Activated naive CD4-positive, alpha-beta T cell treated with anti-CD3 and anti-CD28 coated beads, Interleukin-2, amount 10 ng/mL, durations not matched to agents 7 days and 5 days (primary cell): ENCODE results near the gene METRNL.
"Not testable (repeated sequence)": the region's sequence is repeated elsewhere in the genome, so short reads cannot be mapped to it uniquely, and the experiment has no call there.

Experiments used
- CTCF ChIA-PET: fragments of 350-600 bp; sonication (Branson Sonifier 250); formaldehyde crosslinking; loops from one replicate; lab custom pipeline; 2021; ENCODE audit warnings: antibody characterized with exemption; lab: Charles Lee
- DNase-seq: peaks from one replicate; pipeline ENCODE4 v3.0.0-alpha.2; 2020
- H3K27ac Mint-ChIP-seq: one replicate; pipeline ENCODE4 v1.8.0; 2021; ENCODE audit warnings: mild to moderate bottlenecking, moderate library complexity, mixed read lengths
- H3K27me3 Mint-ChIP-seq: one replicate; pipeline ENCODE4 v1.8.0; 2021; ENCODE audit warnings: mild to moderate bottlenecking, mixed read lengths
- H3K36me3 Mint-ChIP-seq: one replicate; pipeline ENCODE4 v1.8.0; 2021; ENCODE audit warnings: mixed read lengths
- H3K4me1 Mint-ChIP-seq: one replicate; pipeline ENCODE4 v1.8.0; 2021; ENCODE audit warnings: mixed read lengths
- H3K4me3 Mint-ChIP-seq: one replicate; pipeline ENCODE4 v1.8.0; 2021; ENCODE audit warnings: mild to moderate bottlenecking, moderate library complexity, mixed read lengths
- H3K9me3 Mint-ChIP-seq: one replicate; pipeline ENCODE4 v1.8.0; 2021; ENCODE audit warnings: mixed read lengths

METRNL gene

GRCh38 chr17:83079352-83079747, at the start of gene METRNL:
TSS of gene METRNL (plus strand) at chr17:83079609. CDS start at chr17:83079816, 207 bp downstream.
- peak; percentile 75 for DNase-seq
- H3K36me3 Mint-ChIP-seq, result no peaks in the 10 kb centered on the region
- H3K27me3 Mint-ChIP-seq, result peaks cover 68% of the 10 kb centered on the region
- no peaks in the 10 kb centered on the region for H3K9me3 Mint-ChIP-seq
- no peak within 1 kb of the TSS for H3K27ac Mint-ChIP-seq
- peaks cover 17% of the 10 kb centered on the region for H3K4me1 Mint-ChIP-seq
- CTCF ChIA-PET, result no interaction called here
- peak within 1 kb of the TSS; percentile 59 for H3K4me3 Mint-ChIP-seq

GRCh38 chr17:83030432-83030831, 49.0 kb upstream of the METRNL start:
- DNase-seq, result no peak

GRCh38 chr17:83031321-83031945, 48.0 kb upstream of the METRNL start:
- Mint-ChIP-seq H3K27me3 (no peaks in the 10 kb centered on the region), H3K9me3 (no peaks in the 10 kb centered on the region), H3K36me3 (peaks cover 16% of the 10 kb centered on the region), H3K4me3 (no peak overlapping the region), H3K4me1 (peaks cover 5% of the 10 kb centered on the region), H3K27ac (no peak overlapping the region)
- CTCF ChIA-PET, result no interaction called here
- no peak for DNase-seq

More at GRCh38 chr17:83030432-83030831, 49.0 kb upstream of the METRNL start:
- Mint-ChIP-seq H3K4me3 (no peak overlapping the region), H3K9me3 (no peaks in the 10 kb centered on the region), H3K36me3 (peaks cover 10% of the 10 kb centered on the region), H3K27me3 (peaks cover 7% of the 10 kb centered on the region), H3K27ac (no peak overlapping the region), H3K4me1 (peaks cover 15% of the 10 kb centered on the region)
- CTCF ChIA-PET, result no interaction called here

- H3K27me3 Mint-ChIP-seq, H3K4me1 Mint-ChIP-seq, H3K4me3 Mint-ChIP-seq, CTCF ChIA-PET, H3K9me3 Mint-ChIP-seq, DNase-seq, H3K27ac Mint-ChIP-seq: not testable (repeated sequence)
- peaks cover 17% of the 10 kb centered on the region for H3K36me3 Mint-ChIP-seq
These were observed 47.4 kb upstream of the METRNL start for GRCh38 chr17:83031946-83032451.

GRCh38 chr17:83032781-83033180, 46.6 kb upstream of the METRNL start:
- CTCF ChIA-PET, result no interaction called here
- Mint-ChIP-seq H3K27me3 (no peaks in the 10 kb centered on the region), H3K4me1 (no peaks in the 10 kb centered on the region), H3K27ac (no peak overlapping the region), H3K9me3 (no peaks in the 10 kb centered on the region), H3K4me3 (no peak overlapping the region), H3K36me3 (peaks cover 17% of the 10 kb centered on the region)
- DNase-seq, result no peak

- no peak overlapping the region for H3K27ac Mint-ChIP-seq
- H3K4me1 Mint-ChIP-seq, result no peaks in the 10 kb centered on the region
- no peak for DNase-seq
- no peak overlapping the region for H3K4me3 Mint-ChIP-seq
- H3K36me3 Mint-ChIP-seq, result peaks cover 17% of the 10 kb centered on the region
- CTCF ChIA-PET, result no interaction called here
- no peaks in the 10 kb centered on the region for H3K27me3 Mint-ChIP-seq
- H3K9me3 Mint-ChIP-seq, result no peaks in the 10 kb centered on the region
These were observed 44.9 kb upstream of the METRNL start for GRCh38 chr17:83034525-83034924.

GRCh38 chr17:83035722-83036121, 43.7 kb upstream of the METRNL start:
- no peak for DNase-seq
- H3K27ac Mint-ChIP-seq, result no peak overlapping the region
- CTCF ChIA-PET, result no interaction called here
- H3K4me3 Mint-ChIP-seq, result no peak overlapping the region
- H3K36me3 Mint-ChIP-seq, result peaks cover 24% of the 10 kb centered on the region
- no peaks in the 10 kb centered on the region for H3K27me3 Mint-ChIP-seq
- H3K9me3 Mint-ChIP-seq, result peaks cover 4% of the 10 kb centered on the region
- no peaks in the 10 kb centered on the region for H3K4me1 Mint-ChIP-seq

- CTCF ChIA-PET, result no interaction called here
- Mint-ChIP-seq H3K4me3 (no peak overlapping the region), H3K4me1 (no peaks in the 10 kb centered on the region), H3K27me3 (no peaks in the 10 kb centered on the region), H3K36me3 (peaks cover 28% of the 10 kb centered on the region), H3K27ac (no peak overlapping the region), H3K9me3 (peaks cover 7% of the 10 kb centered on the region)
- no peak for DNase-seq
These were observed 43.2 kb upstream of the METRNL start for GRCh38 chr17:83036193-83036592.

- no peaks in the 10 kb centered on the region for H3K27me3 Mint-ChIP-seq
- DNase-seq, result no peak
- H3K4me1 Mint-ChIP-seq, result no peaks in the 10 kb centered on the region
- peaks cover 33% of the 10 kb centered on the region for H3K36me3 Mint-ChIP-seq
- CTCF ChIA-PET, result no interaction called here
- no peak overlapping the region for H3K4me3 Mint-ChIP-seq
- H3K9me3 Mint-ChIP-seq, result peaks cover 12% of the 10 kb centered on the region
- H3K27ac Mint-ChIP-seq, result no peak overlapping the region
These were observed 42.7 kb upstream of the METRNL start for GRCh38 chr17:83036666-83037065.

- no peaks in the 10 kb centered on the region for H3K4me1 Mint-ChIP-seq
- H3K36me3 Mint-ChIP-seq, result peaks cover 37% of the 10 kb centered on the region
- CTCF ChIA-PET, result no interaction called here
- H3K27me3 Mint-ChIP-seq, result no peaks in the 10 kb centered on the region
- peaks cover 13% of the 10 kb centered on the region for H3K9me3 Mint-ChIP-seq
- H3K27ac Mint-ChIP-seq, result no peak overlapping the region
- no peak for DNase-seq
- H3K4me3 Mint-ChIP-seq, result no peak overlapping the region
These were observed 42.1 kb upstream of the METRNL start for GRCh38 chr17:83037084-83037873.

GRCh38 chr17:83037874-83038165, 41.6 kb upstream of the METRNL start:
- CTCF ChIA-PET, result no interaction called here
- peaks cover 41% of the 10 kb centered on the region for H3K36me3 Mint-ChIP-seq
- DNase-seq, result no peak
- H3K27me3 Mint-ChIP-seq, result no peaks in the 10 kb centered on the region
- H3K27ac Mint-ChIP-seq, result no peak overlapping the region
- no peak overlapping the region for H3K4me3 Mint-ChIP-seq
- H3K9me3 Mint-ChIP-seq, result peaks cover 18% of the 10 kb centered on the region
- no peaks in the 10 kb centered on the region for H3K4me1 Mint-ChIP-seq

- DNase-seq, H3K27me3 Mint-ChIP-seq, CTCF ChIA-PET, H3K27ac Mint-ChIP-seq, H3K4me1 Mint-ChIP-seq, H3K4me3 Mint-ChIP-seq: not testable (repeated sequence)
- H3K36me3 Mint-ChIP-seq, result peaks cover 52% of the 10 kb centered on the region
- peaks cover 18% of the 10 kb centered on the region for H3K9me3 Mint-ChIP-seq
These were observed 40.4 kb upstream of the METRNL start for GRCh38 chr17:83038983-83039382.

GRCh38 chr17:83041305-83041704, 38.1 kb upstream of the METRNL start:
- Mint-ChIP-seq H3K27ac (no peak overlapping the region), H3K4me1 (peaks cover 7% of the 10 kb centered on the region), H3K4me3 (no peak overlapping the region), H3K36me3 (peaks cover 48% of the 10 kb centered on the region), H3K27me3 (no peaks in the 10 kb centered on the region), H3K9me3 (peaks cover 18% of the 10 kb centered on the region)
- CTCF ChIA-PET, result interaction anchor here (0.6 kb wide), 1 partner anchor 1392 kb away, joined by 3 read pairs; no protein-coding TSS in a partner anchor
- no peak for DNase-seq

GRCh38 chr17:83042522-83043158, 36.8 kb upstream of the METRNL start:
- DNase-seq, result no peak
- CTCF ChIA-PET, result no interaction called here
- Mint-ChIP-seq H3K27ac (no peak overlapping the region), H3K4me3 (no peak overlapping the region), H3K9me3 (peaks cover 22% of the 10 kb centered on the region), H3K4me1 (peaks cover 13% of the 10 kb centered on the region), H3K27me3 (no peaks in the 10 kb centered on the region), H3K36me3 (peaks cover 52% of the 10 kb centered on the region)
